ENCODE measurements around the gene UMAD1. TPM values are rescaled to one million over a fixed set of nuclear protein-coding genes. Genes with fewer than 3 reads are reported as not detected.

The UMAD1 gene
- total and polyA plus RNA-seq, 2 of the 13 experiments (the other 11 are each of a cell fraction or from before 2014, with no cell fraction given), result 16.8 to 17.6 TPM

- TF ChIP-seq, protein P1, sequence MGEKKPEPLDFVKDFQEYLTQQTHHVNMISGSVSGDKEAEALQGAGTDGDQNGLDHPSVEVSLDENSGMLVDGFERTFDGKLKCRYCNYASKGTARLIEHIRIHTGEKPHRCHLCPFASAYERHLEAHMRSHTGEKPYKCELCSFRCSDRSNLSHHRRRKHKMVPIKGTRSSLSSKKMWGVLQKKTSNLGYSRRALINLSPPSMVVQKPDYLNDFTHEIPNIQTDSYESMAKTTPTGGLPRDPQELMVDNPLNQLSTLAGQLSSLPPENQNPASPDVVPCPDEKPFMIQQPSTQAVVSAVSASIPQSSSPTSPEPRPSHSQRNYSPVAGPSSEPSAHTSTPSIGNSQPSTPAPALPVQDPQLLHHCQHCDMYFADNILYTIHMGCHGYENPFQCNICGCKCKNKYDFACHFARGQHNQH (CRISPR knock-in tag; IDR thresholded peaks at IDR 0.05), result no peak
- no peak for TF ChIP-seq DRAP1 (CRISPR knock-in tag; IDR thresholded peaks at IDR 0.05)
- TF ChIP-seq SOX13 (IDR thresholded peaks at IDR 0.05), result no peak
- TF ChIP-seq SOX13 (CRISPR knock-in tag; conservative IDR thresholded peaks at IDR 0.05 in 1 of 2, IDR thresholded peaks at IDR 0.05 in 1 of 2), result peak in 1 of 2 experiments; percentile 92; a peak in 2 of 4 replicates
Measured at GRCh38 chr7:7732621-7733281, 92.2 kb downstream of the UMAD1 start (continued).

DNA sequence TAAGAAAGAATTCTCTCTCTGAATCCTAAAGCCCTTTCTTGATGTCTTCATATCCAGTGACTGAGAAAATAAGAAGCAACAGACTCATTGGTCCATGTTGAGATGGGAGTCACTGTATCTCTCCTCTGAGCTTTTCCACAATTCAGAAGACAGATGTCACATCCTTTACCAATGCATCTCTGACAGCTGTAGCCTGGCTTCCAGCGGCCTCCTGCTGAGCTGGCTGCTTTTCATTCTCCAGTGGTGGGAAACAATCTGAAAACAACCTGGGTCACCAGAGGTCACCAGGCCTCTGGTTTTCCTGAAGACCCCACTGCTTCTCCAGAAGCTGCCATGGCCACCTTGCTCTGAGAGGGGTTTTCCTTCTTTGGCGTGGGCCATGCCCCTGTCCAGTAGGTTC is 96.1 kb downstream of the UMAD1 start:
- no peak overlapping the region for H3K27ac ChIP-seq (ENCODE audit: extremely low read length, insufficient read depth, low read length)
- WGBS (ENCODE audit: low lambda C conversion rate), result 100% methylated on average over 2 of the region's 2 CpGs
- no TSS peak for BruUV-seq (replicated peaks)
- no peaks in the 10 kb centered on the region for H3K79me2 ChIP-seq (ENCODE audit: insufficient read depth, low read length)
- H3K4me2 ChIP-seq (ENCODE audit: low read depth, low read length), result no peak overlapping the region
- H2AFZ ChIP-seq (ENCODE audit: low read length), result no peak overlapping the region
- no peak overlapping the region for H3K9ac ChIP-seq (ENCODE audit: insufficient read depth, low read depth, low read length)
- TF ChIP-seq TEAD2 (CRISPR knock-in tag; IDR thresholded peaks at IDR 0.05) (no peak), NFKBIZ (CRISPR knock-in tag; IDR thresholded peaks at IDR 0.05) (no peak), ZFP41 (CRISPR knock-in tag; IDR thresholded peaks at IDR 0.05; ENCODE audit: borderline replicate concordance) (no peak), NFE2 (CRISPR knock-in tag; IDR thresholded peaks at IDR 0.05) (no peak), KAT2B (IDR thresholded peaks at IDR 0.05; ENCODE audit: borderline replicate concordance, low read depth, low read length) (no peak), ZSCAN20 (CRISPR knock-in tag; IDR thresholded peaks at IDR 0.05; ENCODE audit: borderline replicate concordance) (no peak), DNMT1 (CRISPR knock-in tag; IDR thresholded peaks at IDR 0.05) (no peak), ARNT2 (CRISPR knock-in tag; IDR thresholded peaks at IDR 0.05; ENCODE audit: low read depth) (no peak), ZNF770 (CRISPR knock-in tag; IDR thresholded peaks at IDR 0.05) (no peak), SMARCE1 (IDR thresholded peaks at IDR 0.05; ENCODE audit: borderline replicate concordance) (no peak)
- ATAC-seq (no peak), FAIRE-seq (no peak), DNase-seq (ENCODE audit: low spot score) (no peak)
- no peaks in the 10 kb centered on the region for H3K36me3 ChIP-seq (replicated peaks in 1 of 2; ENCODE audit: control insufficient read depth in 1 of 2, insufficient read depth in 2 of 2, low read length in 2 of 2)
- no peaks in the 10 kb centered on the region for H3K27me3 ChIP-seq (ENCODE audit: control insufficient read depth in 1 of 2, insufficient read depth in 2 of 2, low read length in 2 of 2)
- CTCF ChIA-PET (ENCODE audit: low intra/inter-chr PET ratio, low total read pairs), result no interaction called here
- POLR2A ChIA-PET, result no interaction called here
- in situ Hi-C loops (cut with HindIII; ENCODE audit: extremely low pct_ligation_motif_present, low pct_unique_long_range_greater_than_20kb) (no loop called here), intact Hi-C loops (cut with micrococcal nuclease; ENCODE audit: unreplicated experiment) (no loop called here)
- H3K9me3 ChIP-seq (ENCODE audit: low read length), result no peaks in the 10 kb centered on the region
- peaks cover 50% of the 10 kb centered on the region for H3K4me1 ChIP-seq (ENCODE audit: insufficient read depth, low read length)
- no peaks in the 10 kb centered on the region for H4K20me1 ChIP-seq (ENCODE audit: insufficient read depth, low read length)
- no peak overlapping the region for H3K4me3 ChIP-seq (replicated peaks in 1 of 3; ENCODE audit: insufficient read depth in 1 of 3, low read depth in 2 of 3, low read length in 3 of 3)
